ENCODE data around the gene ANKS3.

DNA sequence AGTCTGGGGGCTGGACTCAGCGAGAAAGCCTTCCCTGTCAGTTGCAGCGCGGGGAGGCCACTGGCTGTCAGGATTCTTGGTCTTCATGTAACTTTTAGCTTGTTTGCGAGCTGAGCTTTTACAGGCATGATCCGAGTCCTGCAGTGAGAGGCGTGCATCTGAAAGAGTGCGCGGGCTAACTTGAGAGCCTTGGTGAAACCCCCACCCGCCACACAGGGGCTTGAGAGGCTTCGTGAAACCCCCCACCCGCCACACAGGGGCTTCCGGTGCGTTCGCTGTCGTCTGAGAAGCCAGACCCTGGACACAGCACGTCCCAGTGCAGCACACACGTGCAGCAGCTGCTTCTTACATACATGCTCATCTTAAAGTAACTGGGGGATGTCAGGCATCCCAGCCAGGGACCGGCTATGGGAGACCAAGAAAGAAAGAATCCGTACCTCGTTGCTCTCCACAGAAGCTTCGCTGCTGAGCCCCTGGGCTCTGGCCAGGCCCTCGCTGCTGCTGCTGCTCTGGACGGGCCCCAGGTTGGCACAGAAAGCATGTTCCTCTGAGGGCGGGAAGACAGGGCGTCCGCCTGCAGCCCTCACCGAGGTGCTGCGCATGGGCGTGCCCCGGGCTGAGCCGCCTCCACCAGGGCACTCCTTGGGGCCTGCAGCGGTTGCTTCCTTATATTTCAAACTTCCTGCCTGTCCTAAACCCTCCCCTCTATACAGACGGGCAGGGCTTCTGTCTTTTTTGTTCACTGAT is 32.9 kb downstream of the ANKS3 start:
- TF ChIP-seq, protein P1, sequence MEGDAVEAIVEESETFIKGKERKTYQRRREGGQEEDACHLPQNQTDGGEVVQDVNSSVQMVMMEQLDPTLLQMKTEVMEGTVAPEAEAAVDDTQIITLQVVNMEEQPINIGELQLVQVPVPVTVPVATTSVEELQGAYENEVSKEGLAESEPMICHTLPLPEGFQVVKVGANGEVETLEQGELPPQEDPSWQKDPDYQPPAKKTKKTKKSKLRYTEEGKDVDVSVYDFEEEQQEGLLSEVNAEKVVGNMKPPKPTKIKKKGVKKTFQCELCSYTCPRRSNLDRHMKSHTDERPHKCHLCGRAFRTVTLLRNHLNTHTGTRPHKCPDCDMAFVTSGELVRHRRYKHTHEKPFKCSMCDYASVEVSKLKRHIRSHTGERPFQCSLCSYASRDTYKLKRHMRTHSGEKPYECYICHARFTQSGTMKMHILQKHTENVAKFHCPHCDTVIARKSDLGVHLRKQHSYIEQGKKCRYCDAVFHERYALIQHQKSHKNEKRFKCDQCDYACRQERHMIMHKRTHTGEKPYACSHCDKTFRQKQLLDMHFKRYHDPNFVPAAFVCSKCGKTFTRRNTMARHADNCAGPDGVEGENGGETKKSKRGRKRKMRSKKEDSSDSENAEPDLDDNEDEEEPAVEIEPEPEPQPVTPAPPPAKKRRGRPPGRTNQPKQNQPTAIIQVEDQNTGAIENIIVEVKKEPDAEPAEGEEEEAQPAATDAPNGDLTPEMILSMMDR (IDR thresholded peaks at IDR 0.05; ENCODE audit: extremely low read depth in 1 of 2, insufficient read depth in 1 of 2, low read depth in 1 of 2, low read length in 2 of 2): no peak
- TF ChIP-seq GATA2 (IDR thresholded peaks at IDR 0.05; ENCODE audit: insufficient read depth, insufficient read length, low read depth, low read length): no peak
- no peak for TF ChIP-seq POLR2A (IDR thresholded peaks at IDR 0.05; ENCODE audit: low read depth, low read length)
- no peak for TF ChIP-seq MYC (IDR thresholded peaks at IDR 0.05; ENCODE audit: low read depth, low read length)
- TF ChIP-seq POLR2AphosphoS5 (IDR thresholded peaks at IDR 0.05; ENCODE audit: insufficient read depth, low read depth, low read length): no peak
- no peak for TF ChIP-seq EZH2 (IDR thresholded peaks at IDR 0.05; ENCODE audit: borderline replicate concordance, low read depth, low read length, severe bottlenecking)
